Ishikawa (cell line): ENCODE measurements around the gene OR2V2.

Source experiments
- NFIC ChIP-seq: IDR thresholded peaks from 2 replicates; pipeline ENCODE4 v1.6.1; 2012
- RAD21 ChIP-seq: IDR thresholded peaks from 2 replicates; pipeline ENCODE4 v1.6.1; 2012; ENCODE audit warnings: low read depth
- TCF12 ChIP-seq: IDR thresholded peaks from 2 replicates; pipeline ENCODE4 v1.6.1; 2012; ENCODE audit warnings: low read depth
- USF1 ChIP-seq: IDR thresholded peaks from 2 replicates; pipeline ENCODE4 v1.6.1; 2012
- YY1 ChIP-seq: IDR thresholded peaks from 2 replicates; pipeline ENCODE4 v1.6.1; 2012; ENCODE audit warnings: low read depth
- TF ChIP-seq, protein P1 (sequence below): IDR thresholded peaks from 2 replicates; pipeline ENCODE4 v1.6.1; 2012; ENCODE audit warnings: low read depth, mild to moderate bottlenecking
- TF ChIP-seq, protein P2 (sequence below): IDR thresholded peaks from 2 replicates; pipeline ENCODE4 v1.6.1; 2012

DNA sequence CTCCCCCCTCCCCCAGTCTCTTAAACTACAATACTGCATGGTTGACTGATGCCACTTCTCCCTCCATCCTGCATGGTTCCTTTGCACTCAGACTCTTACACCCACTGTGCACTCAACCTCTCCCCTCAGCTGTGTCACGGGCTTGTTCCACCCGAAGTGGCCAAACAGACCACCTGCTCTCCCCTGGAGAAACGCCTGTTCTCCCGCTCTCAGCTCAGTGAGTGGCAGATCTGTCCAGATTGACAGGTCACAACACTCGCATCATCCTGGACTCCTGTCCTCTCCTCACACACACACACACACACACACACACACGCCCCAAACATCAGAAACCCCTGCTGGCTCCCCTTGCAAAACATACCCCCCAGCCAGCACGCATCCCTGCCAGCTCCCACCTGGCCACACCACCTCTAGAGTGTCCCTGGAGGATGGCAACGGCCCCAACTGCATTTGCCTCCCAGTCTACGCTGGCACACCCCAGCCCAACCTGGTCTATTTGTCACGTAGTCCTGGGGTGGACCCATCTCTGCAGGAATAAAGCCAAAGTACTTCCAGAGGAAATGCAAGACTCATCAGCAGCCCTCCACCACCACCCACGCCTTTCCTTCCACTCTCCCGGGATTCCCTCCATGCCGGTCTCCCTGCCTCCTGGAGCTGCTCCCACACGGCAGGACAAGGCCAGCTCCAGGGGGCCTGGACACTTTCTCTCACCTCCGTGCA, 19.3 kb upstream of the OR2V2 start:
- no peak for TF ChIP-seq YY1
- TF ChIP-seq RAD21, result no peak
- TF ChIP-seq USF1, result no peak
- TF ChIP-seq, protein P1, sequence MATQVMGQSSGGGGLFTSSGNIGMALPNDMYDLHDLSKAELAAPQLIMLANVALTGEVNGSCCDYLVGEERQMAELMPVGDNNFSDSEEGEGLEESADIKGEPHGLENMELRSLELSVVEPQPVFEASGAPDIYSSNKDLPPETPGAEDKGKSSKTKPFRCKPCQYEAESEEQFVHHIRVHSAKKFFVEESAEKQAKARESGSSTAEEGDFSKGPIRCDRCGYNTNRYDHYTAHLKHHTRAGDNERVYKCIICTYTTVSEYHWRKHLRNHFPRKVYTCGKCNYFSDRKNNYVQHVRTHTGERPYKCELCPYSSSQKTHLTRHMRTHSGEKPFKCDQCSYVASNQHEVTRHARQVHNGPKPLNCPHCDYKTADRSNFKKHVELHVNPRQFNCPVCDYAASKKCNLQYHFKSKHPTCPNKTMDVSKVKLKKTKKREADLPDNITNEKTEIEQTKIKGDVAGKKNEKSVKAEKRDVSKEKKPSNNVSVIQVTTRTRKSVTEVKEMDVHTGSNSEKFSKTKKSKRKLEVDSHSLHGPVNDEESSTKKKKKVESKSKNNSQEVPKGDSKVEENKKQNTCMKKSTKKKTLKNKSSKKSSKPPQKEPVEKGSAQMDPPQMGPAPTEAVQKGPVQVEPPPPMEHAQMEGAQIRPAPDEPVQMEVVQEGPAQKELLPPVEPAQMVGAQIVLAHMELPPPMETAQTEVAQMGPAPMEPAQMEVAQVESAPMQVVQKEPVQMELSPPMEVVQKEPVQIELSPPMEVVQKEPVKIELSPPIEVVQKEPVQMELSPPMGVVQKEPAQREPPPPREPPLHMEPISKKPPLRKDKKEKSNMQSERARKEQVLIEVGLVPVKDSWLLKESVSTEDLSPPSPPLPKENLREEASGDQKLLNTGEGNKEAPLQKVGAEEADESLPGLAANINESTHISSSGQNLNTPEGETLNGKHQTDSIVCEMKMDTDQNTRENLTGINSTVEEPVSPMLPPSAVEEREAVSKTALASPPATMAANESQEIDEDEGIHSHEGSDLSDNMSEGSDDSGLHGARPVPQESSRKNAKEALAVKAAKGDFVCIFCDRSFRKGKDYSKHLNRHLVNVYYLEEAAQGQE, result no peak
- TF ChIP-seq, protein P2, sequence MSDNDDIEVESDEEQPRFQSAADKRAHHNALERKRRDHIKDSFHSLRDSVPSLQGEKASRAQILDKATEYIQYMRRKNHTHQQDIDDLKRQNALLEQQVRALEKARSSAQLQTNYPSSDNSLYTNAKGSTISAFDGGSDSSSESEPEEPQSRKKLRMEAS, result no peak
- no peak for TF ChIP-seq TCF12
- TF ChIP-seq NFIC, result no peak
